GOT3 (cell line): ENCODE results near the gene ZBTB38.

Experiments used
- DNase-seq: peaks from one replicate; lab custom pipeline; 2025; ENCODE audit warnings: mixed read lengths; lab: John Stamatoyannopoulos, UW

Gene ZBTB38

DNA sequence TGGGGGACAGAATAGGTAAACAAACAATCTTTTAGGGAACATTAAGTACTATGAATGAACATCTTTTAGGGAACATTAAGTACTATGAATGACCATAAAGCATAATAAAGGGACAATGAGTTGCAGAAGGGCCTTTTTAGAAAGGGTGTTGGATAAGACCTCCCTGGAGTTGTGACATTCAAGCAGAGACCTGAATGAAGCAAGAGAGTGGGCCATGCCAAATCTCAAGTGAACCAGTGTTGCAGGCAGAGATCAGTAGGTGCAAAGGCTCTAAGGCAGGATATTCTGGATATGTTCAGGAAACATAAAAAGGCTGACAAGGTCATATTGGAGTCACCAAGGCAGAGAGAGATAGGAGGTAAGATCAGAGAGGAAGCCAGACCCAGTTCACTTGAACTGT lies 29.4 kb upstream of the ZBTB38 start:
- no peak for DNase-seq

GRCh38 chr3:141341536-141341935 lies 26.8 kb upstream of the ZBTB38 start:
- no peak for DNase-seq

GRCh38 chr3:141342386-141342785 lies 25.9 kb upstream of the ZBTB38 start:
- DNase-seq = no peak

DNA sequence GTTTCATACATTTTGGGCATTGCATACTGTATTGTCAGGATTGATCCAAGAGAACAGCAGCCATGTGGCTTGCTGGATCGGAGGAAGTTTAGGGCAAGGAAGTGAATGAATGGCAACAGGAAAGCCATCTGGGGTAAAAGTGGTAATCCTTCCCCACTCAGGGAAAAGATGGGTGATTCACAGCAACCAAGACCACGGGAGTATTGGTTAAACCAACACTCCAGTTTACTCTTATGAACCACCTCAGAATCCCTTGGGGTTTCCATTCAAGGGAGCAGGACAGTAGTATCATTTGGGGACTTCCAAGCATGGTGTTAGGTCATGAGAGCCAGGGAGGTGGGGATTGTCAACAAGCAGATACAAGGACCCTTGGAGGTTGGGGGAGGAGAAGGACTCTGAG lies 25.2 kb upstream of the ZBTB38 start:
- DNase-seq = no peak

DNA sequence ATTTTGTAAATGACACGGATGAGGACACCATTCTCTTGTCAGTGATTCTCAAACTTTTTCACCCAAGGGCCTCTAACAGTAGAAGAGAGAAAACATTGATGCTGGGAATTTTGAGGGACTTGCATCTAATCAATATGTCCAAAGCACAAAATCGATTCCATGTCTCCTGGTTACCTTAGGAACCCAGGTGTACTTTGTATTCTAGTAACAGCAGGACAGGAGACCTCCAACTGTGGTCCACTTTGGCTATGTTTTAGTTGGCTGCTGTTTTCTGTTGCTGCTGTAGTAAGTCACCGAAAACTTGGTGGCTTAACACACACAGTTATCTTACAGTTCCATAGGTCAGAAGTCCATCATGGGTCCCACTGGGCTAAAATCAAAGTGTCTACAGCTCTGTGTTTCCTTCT lies 24.4 kb upstream of the ZBTB38 start:
- DNase-seq = no peak

DNA sequence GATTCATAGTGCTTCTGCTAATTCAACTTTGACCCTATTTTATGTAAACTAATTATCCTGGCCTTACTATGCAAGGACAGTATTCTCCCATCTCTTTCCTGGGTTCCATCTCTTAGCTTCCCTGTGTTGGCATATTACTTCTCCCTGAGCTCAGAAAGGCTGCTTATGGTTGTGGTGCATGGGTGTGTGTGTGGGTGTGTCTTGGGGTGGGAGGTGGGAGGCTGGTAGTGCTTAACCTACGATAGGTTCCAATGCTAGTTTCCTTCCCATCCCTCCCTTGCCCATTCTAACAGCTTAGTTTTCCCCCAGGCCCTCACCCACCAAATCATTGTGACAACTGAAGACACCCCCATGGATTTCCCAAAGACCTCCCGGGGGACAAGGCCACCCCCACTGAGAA lies 22.8 kb upstream of the ZBTB38 start:
- DNase-seq = no peak

- no peak for DNase-seq
Measured at GRCh38 chr3:141346007-141346406, 22.3 kb upstream of the ZBTB38 start.

GRCh38 chr3:141346418-141346817 lies 21.9 kb upstream of the ZBTB38 start:
- no peak for DNase-seq

DNA sequence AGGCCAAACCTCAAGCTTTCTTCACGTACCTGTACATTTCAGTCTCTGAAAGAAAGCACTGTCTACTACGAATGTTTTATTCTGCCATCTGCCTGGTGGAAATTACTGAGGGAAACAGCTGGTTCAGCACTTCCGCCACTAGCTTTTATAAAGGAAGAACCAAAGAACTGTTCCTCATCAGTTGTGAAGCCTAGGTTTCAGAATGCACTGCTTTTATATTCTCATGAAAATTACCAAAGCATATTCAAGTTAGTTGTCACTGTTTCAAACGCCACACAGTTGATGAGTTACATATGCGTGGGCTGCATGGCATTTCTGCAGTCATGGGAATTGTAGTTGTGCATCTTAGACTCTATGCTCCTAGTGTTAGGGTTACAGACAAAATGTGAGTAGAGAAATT lies 21.5 kb upstream of the ZBTB38 start:
- no peak for DNase-seq

- no peak for DNase-seq
Measured at GRCh38 chr3:141348837-141349236, 19.5 kb upstream of the ZBTB38 start.

GRCh38 chr3:141349711-141350110 lies 18.6 kb upstream of the ZBTB38 start:
- no peak for DNase-seq

DNA sequence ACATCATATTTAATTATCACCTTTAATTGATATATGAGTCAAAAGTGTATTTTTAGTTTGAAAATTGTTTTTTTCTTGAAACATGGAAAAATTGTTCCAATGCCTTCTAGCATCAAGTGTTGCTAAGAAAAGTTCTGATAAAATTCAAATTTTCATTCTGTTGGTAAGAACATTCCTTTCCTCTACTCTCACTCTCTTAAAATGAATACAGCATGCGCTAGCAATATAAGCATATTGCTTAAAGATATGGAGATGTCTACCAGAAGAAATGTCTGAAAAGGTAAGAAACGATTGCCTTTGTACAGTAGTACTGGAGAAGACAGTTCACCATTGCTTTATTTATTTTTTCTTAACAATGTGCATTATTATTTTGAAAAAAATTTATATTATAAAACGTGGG lies 17.6 kb upstream of the ZBTB38 start:
- DNase-seq = no peak

- no peak for DNase-seq
Measured at GRCh38 chr3:141352262-141352984, 15.9 kb upstream of the ZBTB38 start.

DNA sequence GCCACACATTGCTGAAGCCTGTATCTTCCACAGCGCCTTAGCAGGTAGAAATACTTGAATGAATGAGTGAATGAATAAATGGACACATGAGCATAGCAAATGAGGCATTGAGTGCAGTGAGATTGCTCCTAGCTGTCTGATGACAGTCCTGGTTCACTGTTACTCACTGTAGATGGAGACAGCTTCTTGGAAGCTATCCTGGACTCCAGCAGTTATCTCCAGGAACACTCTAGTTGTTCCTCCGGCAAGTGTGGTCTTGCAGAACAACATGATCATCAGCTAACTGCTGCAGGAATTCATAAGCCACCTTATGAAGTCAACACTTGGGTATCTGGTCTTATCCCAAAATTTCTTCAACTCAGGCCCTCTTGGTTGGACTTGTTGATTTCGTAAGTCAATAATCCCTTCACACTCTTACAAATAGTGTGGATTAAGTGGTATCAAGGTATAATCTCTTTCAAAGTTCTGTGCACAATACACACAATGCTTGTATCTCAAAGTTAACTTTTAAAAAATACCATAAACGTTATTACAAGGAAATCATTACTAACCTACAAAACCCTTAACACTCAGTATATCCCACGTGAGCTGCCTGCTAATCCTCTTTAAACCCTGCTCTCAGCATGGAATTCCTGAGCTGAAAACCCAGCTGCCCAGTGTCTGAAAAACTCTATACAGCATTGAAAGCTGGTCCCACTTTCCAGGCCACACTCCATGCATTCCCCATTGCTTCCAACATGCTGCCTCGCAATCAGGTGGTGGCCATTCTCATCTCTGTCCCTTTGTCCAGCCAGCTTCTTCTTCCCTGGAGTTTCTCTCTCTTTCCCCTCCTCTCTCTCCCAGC lies 14.4 kb upstream of the ZBTB38 start:
- DNase-seq = no peak

DNA sequence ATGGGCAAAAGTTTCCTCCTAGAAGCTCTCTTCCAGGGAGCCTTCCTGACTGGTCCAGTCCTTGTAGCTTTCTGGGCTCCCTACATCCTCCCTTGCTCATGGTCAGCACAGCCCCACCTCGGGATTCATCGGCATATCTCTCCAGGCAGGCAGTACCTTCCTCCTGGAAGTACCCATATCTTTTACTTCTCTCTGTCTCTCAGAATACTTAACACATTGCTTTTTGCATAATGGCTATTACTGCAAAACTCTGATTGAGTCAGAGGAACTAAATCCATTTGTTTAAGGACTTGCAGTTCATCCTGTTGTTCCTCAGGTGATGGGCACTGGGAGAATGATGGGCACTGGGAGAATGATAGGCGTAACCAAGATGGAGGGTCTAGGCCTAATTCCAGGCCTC lies 13.8 kb upstream of the ZBTB38 start:
- no peak for DNase-seq

DNA sequence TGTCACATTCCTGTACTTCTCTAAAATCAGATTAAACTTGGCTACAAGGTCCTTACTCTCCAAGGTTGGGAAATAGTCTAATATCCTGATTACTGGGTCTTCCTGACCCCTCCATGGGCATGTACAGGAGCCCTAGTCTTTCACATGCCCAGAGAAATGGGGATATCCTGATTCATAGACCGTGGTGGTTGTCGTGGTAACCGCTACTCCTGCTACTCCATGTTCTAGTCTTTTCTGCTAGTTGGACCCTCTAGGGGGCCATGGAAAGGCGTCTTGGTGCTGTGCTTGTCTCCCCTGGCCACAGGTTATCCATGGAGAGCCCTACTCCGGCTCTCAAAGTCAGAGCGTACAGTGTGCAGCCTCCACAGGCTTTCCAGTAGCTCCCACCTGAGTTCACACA lies 13.1 kb upstream of the ZBTB38 start:
- no peak for DNase-seq

DNA sequence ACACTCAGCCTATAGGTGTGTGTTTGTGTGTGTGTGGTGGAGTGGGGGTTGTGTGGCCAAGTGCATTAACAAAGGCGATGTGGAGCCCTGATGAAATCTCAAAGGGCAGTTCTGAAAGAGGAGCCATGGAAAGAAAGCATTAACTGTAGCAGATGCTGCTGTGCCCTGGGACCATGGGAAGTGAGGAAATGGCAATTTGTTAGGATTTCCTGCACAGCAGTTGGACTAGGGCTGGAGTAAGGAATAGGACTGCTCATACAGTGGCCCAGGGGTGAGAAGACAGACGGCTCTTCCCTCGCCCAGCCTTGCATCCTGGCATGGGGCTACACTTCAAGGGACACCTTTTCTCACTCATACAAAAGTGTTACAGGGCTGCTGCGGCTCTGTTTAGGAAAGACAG lies 12.3 kb upstream of the ZBTB38 start:
- no peak for DNase-seq

- no peak for DNase-seq
Measured at GRCh38 chr3:141360888-141361598, 7.3 kb upstream of the ZBTB38 start.

- DNase-seq = no peak
Measured at GRCh38 chr3:141362736-141363135, 5.6 kb upstream of the ZBTB38 start.

DNA sequence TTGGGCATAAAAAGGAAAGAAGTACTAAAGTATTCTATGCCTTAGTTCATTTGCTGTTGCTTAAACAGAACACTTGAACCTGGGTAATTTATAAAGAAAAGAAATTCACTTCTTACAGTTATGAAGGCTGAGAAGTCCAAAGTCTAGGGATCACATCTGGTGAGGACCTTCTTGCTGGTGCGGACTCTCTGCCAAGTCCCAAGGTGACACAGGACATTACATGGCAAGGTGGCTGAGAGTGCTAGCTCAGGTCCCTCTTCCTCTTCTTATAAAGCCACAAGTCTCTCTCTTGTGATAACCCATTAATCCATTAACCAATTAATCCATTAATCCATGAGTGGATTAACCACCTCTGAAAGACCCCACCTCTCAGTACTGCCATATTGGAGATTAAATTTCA lies 3.1 kb upstream of the ZBTB38 start:
- no peak for DNase-seq

DNA sequence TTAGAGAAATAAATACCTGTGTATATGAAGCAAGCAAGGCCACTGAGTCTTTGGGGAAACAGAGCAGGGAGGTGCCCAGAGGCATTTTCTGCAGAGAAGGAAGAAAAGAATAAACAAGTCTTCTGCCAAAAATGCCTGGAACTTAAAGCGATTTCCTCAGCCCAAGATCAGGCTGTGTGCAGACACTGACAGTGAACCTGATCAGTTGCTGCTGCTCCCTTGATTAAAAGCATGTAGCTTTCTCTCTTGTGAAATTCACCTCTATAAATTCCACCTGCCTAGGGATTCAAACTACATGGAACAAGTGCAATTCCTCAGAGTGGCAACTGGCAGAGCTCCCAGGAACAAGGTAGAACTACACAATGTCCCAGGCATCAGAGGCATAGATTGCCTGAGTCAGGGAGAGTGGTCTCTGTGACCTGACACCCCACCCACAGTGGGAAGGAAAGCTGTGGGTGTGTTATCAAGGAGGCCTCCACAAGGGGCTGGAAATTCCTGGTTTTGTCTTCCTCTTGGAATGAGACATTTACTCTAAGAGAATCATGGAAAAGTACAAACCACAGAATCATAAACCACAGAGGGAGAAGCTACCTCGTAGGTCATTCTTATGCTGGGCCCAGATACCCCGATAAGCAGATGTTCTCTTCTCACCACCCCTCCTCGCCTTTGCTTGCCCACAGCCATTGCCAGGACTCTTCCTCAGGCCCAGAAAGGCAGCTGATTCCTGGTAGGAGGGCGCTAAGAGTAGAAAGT lies 1.8 kb upstream of the ZBTB38 start:
- DNase-seq = no peak

DNA sequence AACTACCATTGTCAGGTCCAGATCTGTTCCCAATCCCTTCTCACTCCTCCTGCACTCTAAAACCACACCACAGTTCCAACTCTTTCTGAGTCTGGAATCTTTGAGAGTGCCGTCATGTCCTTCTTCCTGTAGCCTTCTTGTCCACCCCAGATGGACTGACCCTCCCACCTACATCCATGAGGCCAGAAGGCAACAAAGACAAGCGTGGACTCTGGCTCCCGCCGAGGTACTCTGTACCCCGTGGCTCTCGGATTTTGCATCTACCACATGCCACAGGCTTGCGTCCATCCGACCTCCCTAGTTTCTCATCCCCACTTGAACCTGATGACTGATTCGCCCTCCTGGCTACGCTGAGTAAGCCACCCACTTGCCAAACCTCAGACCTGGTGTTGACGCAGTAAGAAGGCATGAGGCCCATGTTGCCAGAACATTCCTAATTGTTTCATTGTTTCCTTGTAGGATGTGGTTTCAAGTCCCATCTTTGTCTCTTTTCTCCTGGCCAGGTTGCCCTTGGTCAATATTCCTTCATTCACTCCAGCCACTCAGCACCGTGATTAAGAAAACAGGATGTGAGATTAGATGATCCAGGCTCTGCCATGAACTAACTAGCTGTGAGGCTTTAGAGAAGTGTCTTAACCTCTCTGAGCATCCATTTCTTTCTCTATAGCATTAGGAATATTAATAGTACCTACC lies 1.1 kb upstream of the ZBTB38 start:
- no peak for DNase-seq
